Stimulated activated CD4-positive, alpha-beta T cell treated with anti-CD3 and anti-CD28 coated beads, Interleukin-4, amount 100 ng/mL, for 48 hours (primary cell): ENCODE results near the gene DEFB114.
"Not testable (repeated sequence)": the region's sequence is repeated elsewhere in the genome, so short reads cannot be mapped to it uniquely, and the experiment has no call there.

ENCODE experiments used
- DNase-seq, 2 donors: peaks; one replicate each; pipeline ENCODE4 v3.0.0-alpha.2; 2020; ENCODE audit warnings: low read depth in 2 of 2

The DEFB114 gene

GRCh38 chr6:49964064-49964463 is at the start of gene DEFB114:
Gene DEFB114 (minus strand): TSS chr6:49964164. CDS start chr6:49964105, 59 bp downstream.
- no peak for DNase-seq

GRCh38 chr6:50007819-50008218 is 43.9 kb upstream of the DEFB114 start:
- DNase-seq, result no peak

- no peak for DNase-seq
Measured at GRCh38 chr6:50003139-50003538, 39.2 kb upstream of the DEFB114 start.

GRCh38 chr6:49995278-49995677 is 31.3 kb upstream of the DEFB114 start:
- no peak for DNase-seq

- no peak for DNase-seq
Measured at GRCh38 chr6:49988900-49989299, 24.9 kb upstream of the DEFB114 start.

GRCh38 chr6:49987749-49988148 is 23.8 kb upstream of the DEFB114 start:
- no peak for DNase-seq

GRCh38 chr6:49986551-49986950 is 22.6 kb upstream of the DEFB114 start:
- no peak for DNase-seq

GRCh38 chr6:49982046-49982445 is 18.1 kb upstream of the DEFB114 start:
- no peak for DNase-seq

GRCh38 chr6:49980898-49981297 is 16.9 kb upstream of the DEFB114 start:
- DNase-seq, result no peak

GRCh38 chr6:49979584-49979983 is 15.6 kb upstream of the DEFB114 start:
- no peak for DNase-seq

GRCh38 chr6:49978332-49979226 is 14.6 kb upstream of the DEFB114 start:
- no peak for DNase-seq

- no peak for DNase-seq
Measured at GRCh38 chr6:49969605-49970004, 5.6 kb upstream of the DEFB114 start, which contains the start of gene DEFB113. Gene DEFB113 (minus strand): TSS chr6:49969625. CDS start chr6:49969625, 0 bp downstream.

GRCh38 chr6:49966823-49967222 is 2.9 kb upstream of the DEFB114 start:
- no peak for DNase-seq

GRCh38 chr6:49966334-49966733 is 2.4 kb upstream of the DEFB114 start:
- DNase-seq, result no peak

GRCh38 chr6:49958180-49958579 is 5.8 kb downstream of the DEFB114 start:
- DNase-seq, result no peak

- DNase-seq, result no peak
Measured at GRCh38 chr6:49955847-49956246, 8.1 kb downstream of the DEFB114 start.

- DNase-seq, result no peak
Measured at GRCh38 chr6:49951926-49952325, 12.0 kb downstream of the DEFB114 start.

- no peak for DNase-seq
Measured at GRCh38 chr6:49950415-49950751, 13.6 kb downstream of the DEFB114 start.

- DNase-seq, result no peak
Measured at GRCh38 chr6:49949062-49949461, 14.9 kb downstream of the DEFB114 start.

GRCh38 chr6:49946835-49947234 is 17.1 kb downstream of the DEFB114 start:
- no peak for DNase-seq

- not testable (repeated sequence) for DNase-seq
Measured at GRCh38 chr6:49944068-49944467, 19.9 kb downstream of the DEFB114 start.

GRCh38 chr6:49939993-49940498 is 23.9 kb downstream of the DEFB114 start:
- DNase-seq, result no peak

- no peak for DNase-seq
Measured at GRCh38 chr6:49937811-49938210, 26.2 kb downstream of the DEFB114 start.
